KMS-11 (cell line): ENCODE measurements around the gene EFNA4.

ENCODE experiments used
- H2AFZ ChIP-seq: fragments of 200-600 bp; sonication (generic); 2 replicates; pipeline ENCODE4 v1.6.1; 2016; ENCODE audit warnings: antibody characterized with exemption, mixed run types, low read depth
- H3K27ac ChIP-seq: fragments of 200-600 bp; sonication (generic); 2 replicates; pipeline ENCODE4 v1.6.1; 2016; ENCODE audit warnings: mild to moderate bottlenecking, mixed run types
- H3K27me3 ChIP-seq: fragments of 200-600 bp; sonication (generic); 2 replicates; pipeline ENCODE4 v1.6.1; 2017; ENCODE audit warnings: mild to moderate bottlenecking, low read depth, mixed run types, moderate library complexity; ENCODE audit not compliant: insufficient read depth
- H3K36me3 ChIP-seq: fragments of 200-600 bp; sonication (generic); 2 replicates; pipeline ENCODE4 v1.6.1; 2017; ENCODE audit warnings: mild to moderate bottlenecking, mixed run types; ENCODE audit not compliant: insufficient read depth
- H3K4me1 ChIP-seq: fragments of 200-600 bp; sonication (generic); 2 replicates; pipeline ENCODE4 v1.6.1; 2016; ENCODE audit warnings: mild to moderate bottlenecking, low read depth, mixed run types; ENCODE audit not compliant: poor library complexity, severe bottlenecking
- H3K4me2 ChIP-seq: fragments of 200-600 bp; sonication (generic); 2 replicates; pipeline ENCODE4 v1.7.0; 2016; ENCODE audit warnings: mild to moderate bottlenecking, mixed run types
- H3K4me3 ChIP-seq: fragments of 200-600 bp; sonication (generic); IDR thresholded peaks from 2 replicates; pipeline ENCODE4 v1.6.1; 2017; ENCODE audit warnings: low read depth, low read length, mixed read lengths; ENCODE audit not compliant: insufficient read depth
- H3K79me2 ChIP-seq: fragments of 200-600 bp; sonication (generic); 2 replicates; pipeline ENCODE4 v1.6.1; 2016; ENCODE audit warnings: low read depth, mixed run types; ENCODE audit not compliant: insufficient read depth
- H3K9ac ChIP-seq: fragments of 200-600 bp; sonication (generic); 2 replicates; pipeline ENCODE4 v1.6.1; 2016; ENCODE audit warnings: mild to moderate bottlenecking, mixed run types
- H4K20me1 ChIP-seq: fragments of 200-600 bp; sonication (generic); 2 replicates; pipeline ENCODE4 v1.6.1; 2016; ENCODE audit warnings: mild to moderate bottlenecking, mixed run types; ENCODE audit not compliant: insufficient read depth
- CTCF ChIP-seq: fragments of 200-600 bp; sonication (generic); conservative IDR thresholded peaks from 2 replicates; pipeline ENCODE4 v1.6.1; 2017; ENCODE audit warnings: low read depth, mild to moderate bottlenecking, antibody characterized with exemption, low read length, moderate library complexity, mixed read lengths

EFNA4 gene

DNA sequence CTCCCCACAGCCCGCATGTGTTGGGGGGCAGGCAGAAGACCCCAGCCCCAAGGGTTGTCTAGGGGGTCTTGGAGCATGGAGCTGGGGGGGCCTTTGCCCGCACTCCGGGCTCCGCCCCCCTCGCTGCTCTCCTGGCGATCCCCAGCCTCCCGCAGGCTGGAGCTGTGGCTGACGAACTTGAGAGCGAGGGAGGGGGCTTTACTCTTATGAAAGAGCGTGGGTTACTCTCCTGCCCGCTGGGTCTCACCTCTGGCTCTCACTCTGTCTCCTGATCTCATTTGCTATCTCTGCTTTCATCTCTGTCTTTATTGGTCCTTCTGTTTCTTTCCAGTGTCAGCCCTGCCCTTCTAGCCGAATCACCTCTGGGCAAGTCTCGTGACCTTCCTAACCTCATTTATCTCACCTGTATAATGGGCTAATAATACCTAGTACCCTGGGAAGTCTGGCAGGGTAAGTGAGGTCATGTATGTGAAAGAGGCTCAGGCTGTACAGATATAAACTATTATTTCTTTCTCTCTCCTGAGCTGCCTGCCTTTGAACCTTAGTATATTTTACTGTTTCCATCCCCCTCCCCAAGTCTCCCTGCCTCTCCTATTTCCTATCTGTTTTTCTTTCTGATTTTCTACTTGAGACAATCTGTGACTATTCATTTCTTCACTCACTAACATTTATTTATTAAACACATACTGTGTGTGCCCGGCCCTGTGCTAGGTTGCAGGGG lies 731 bp downstream of the EFNA4 start:
- Histone ChIP-seq H3K9ac (peak overlapping the region; percentile 33; the same call in 1 of the 2 replicates), H3K4me3 (peak overlapping the region; percentile 98), H3K36me3 (no peaks in the 10 kb centered on the region), H4K20me1 (no peaks in the 10 kb centered on the region), H3K27me3 (no peaks in the 10 kb centered on the region), H3K79me2 (no peaks in the 10 kb centered on the region), H3K4me2 (peak overlapping the region; percentile 99), H2AFZ (peak overlapping the region; percentile 84), H3K4me1 (peaks cover 30% of the 10 kb centered on the region), H3K27ac (peak overlapping the region; percentile 34; the same call in 1 of the 2 replicates)
- TF ChIP-seq CTCF = no peak

DNA sequence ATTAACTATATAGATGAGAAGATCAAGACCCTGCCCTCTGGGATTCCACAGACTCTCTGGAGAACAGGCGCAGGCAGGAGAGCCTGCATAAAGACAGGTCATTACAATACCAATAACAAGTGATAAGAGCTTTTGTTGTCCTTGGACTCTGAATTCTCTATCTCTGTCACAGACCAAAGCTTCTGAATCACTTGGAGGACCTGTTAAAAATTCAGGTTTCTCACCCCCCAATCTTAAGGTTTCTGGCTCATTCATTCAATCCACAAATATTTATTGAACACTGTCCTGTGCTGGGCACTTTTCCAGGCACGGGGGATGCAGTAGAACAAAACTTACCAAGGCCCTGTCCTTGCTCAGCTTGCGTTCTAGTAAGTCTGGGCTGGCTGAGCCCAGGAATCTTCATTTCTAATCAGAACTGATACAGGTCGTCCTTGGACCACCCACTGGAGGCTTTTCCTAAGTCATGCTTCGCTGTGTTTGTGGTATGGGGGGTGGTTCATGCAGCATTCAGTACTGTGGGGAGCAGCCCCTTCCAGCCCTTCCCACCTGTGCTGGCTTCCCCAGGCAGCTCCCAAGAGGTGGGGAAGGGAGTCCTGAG lies 1.4 kb downstream of the EFNA4 start:
- no peak overlapping the region for H3K9ac ChIP-seq

GRCh38 chr1:155066777-155067176 lies 3.2 kb downstream of the EFNA4 start:
- H2AFZ ChIP-seq = no peak overlapping the region
- H3K79me2 ChIP-seq = no peaks in the 10 kb centered on the region
- H3K9ac ChIP-seq = no peak overlapping the region
- 0 out of 2 replicates have a peak, but pooled peaks have one; percentile 16 for TF ChIP-seq CTCF
- no peak overlapping the region for H3K27ac ChIP-seq
- no peak overlapping the region for H3K4me2 ChIP-seq
- H3K36me3 ChIP-seq = no peaks in the 10 kb centered on the region
- no peaks in the 10 kb centered on the region for H3K27me3 ChIP-seq
- no peaks in the 10 kb centered on the region for H4K20me1 ChIP-seq
- H3K4me1 ChIP-seq = peaks cover 30% of the 10 kb centered on the region
- H3K4me3 ChIP-seq = no peak overlapping the region

More for the DNA sequence above, 1.4 kb downstream of the EFNA4 start:
- Histone ChIP-seq H4K20me1 (no peaks in the 10 kb centered on the region), H3K27ac (no peak overlapping the region), H3K4me3 (no peak overlapping the region), H3K4me1 (peaks cover 36% of the 10 kb centered on the region), H3K27me3 (no peaks in the 10 kb centered on the region), H3K36me3 (no peaks in the 10 kb centered on the region), H2AFZ (no peak overlapping the region), H3K79me2 (no peaks in the 10 kb centered on the region), H3K4me2 (peak overlapping the region; percentile 99)
- TF ChIP-seq CTCF = no peak

GRCh38 chr1:155068599-155068998 lies 5.1 kb downstream of the EFNA4 start:
- H2AFZ ChIP-seq = no peak overlapping the region
- H3K36me3 ChIP-seq = no peaks in the 10 kb centered on the region
- H3K4me3 ChIP-seq = no peak overlapping the region
- no peaks in the 10 kb centered on the region for H3K79me2 ChIP-seq
- H4K20me1 ChIP-seq = no peaks in the 10 kb centered on the region
- H3K27me3 ChIP-seq = no peaks in the 10 kb centered on the region
- H3K4me1 ChIP-seq = peaks cover 19% of the 10 kb centered on the region
- no peak for TF ChIP-seq CTCF
- H3K4me2 ChIP-seq = no peak overlapping the region
- H3K9ac ChIP-seq = no peak overlapping the region
- H3K27ac ChIP-seq = no peak overlapping the region
